ENCODE data around the gene TANGO6.

TANGO6 gene

GRCh38 chr16:69079697-69080096, 236.4 kb downstream of the TANGO6 start:
- no peak for TF ChIP-seq CTCF (IDR thresholded peaks at IDR 0.05; ENCODE audit: low read depth, low read length)
- Histone ChIP-seq H3K27ac (no peak overlapping the region), H3K27me3 (ENCODE audit: insufficient read depth, low read depth, severe bottlenecking) (no peaks in the 10 kb centered on the region), H3K4me3 (ENCODE audit: low read depth, low read length) (no peak overlapping the region), H3K9me3 (ENCODE audit: severe bottlenecking) (no peaks in the 10 kb centered on the region), H3K36me3 (no peaks in the 10 kb centered on the region)
- DNase-seq, result no peak

DNA sequence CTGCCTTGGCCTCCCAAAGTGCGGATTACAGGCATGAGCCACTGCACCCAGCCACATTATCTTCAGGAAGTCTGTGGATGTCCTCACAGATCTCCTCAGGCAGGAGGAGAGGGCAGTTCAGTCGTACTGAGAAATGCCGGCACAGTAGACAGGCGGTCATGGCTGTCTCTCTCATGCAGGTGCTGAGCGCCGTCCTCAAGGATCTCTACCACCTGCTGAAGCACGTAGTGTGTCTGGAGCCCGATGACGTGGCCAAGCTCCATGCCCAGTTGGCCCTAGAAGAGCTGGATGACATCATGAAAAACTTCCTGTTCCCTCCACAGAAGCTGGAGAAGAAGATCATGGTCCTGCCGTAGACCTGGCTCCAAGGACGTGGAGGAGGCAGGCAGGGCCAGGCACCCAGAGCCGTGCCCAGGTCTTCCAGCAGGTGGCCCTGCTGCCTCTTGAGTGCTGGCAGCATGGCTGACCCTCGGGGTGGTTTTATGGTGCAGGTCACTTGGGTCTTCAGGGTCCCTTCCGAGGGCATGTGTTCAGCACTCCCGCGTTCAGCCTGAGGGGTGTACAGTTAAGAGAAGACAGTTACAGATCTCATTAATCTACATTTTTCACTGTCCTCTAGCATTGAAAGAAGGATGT, 240.1 kb downstream of the TANGO6 start:
- DNase-seq, result no peak
- H3K27me3 ChIP-seq (ENCODE audit: insufficient read depth, low read depth, severe bottlenecking), result no peaks in the 10 kb centered on the region

DNA sequence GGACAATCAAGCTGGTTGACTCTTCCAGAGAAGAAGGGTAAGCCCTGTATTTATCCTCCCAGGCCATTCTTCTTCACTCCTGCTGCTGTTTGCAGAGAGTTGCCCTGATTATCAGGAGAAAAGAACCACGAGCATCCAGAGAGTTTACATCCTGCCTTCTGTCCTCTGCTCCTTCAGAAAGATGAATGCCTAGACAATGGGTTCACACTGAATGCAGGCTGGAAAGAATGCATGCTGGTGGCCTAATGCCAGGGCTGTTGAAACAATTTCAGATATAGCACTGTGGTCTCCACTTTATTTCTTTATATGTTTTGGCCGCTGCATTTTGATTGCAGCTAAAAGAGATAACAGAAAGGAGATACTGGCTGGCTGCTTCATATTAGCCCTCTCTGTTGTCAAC, 241.0 kb downstream of the TANGO6 start:
- no peak for TF ChIP-seq CTCF (IDR thresholded peaks at IDR 0.05; ENCODE audit: low read depth, low read length)
- Histone ChIP-seq H3K36me3 (no peaks in the 10 kb centered on the region), H3K27me3 (ENCODE audit: insufficient read depth, low read depth, severe bottlenecking) (no peaks in the 10 kb centered on the region), H3K27ac (no peak overlapping the region), H3K9me3 (ENCODE audit: severe bottlenecking) (no peaks in the 10 kb centered on the region), H3K4me3 (ENCODE audit: low read depth, low read length) (no peak overlapping the region)
- DNase-seq, result no peak

More for the DNA sequence above, 240.1 kb downstream of the TANGO6 start:
- Histone ChIP-seq H3K36me3 (no peaks in the 10 kb centered on the region), H3K27ac (no peak overlapping the region), H3K9me3 (ENCODE audit: severe bottlenecking) (no peaks in the 10 kb centered on the region), H3K4me3 (ENCODE audit: low read depth, low read length) (no peak overlapping the region)
- peak; percentile 60 for TF ChIP-seq CTCF (IDR thresholded peaks at IDR 0.05; ENCODE audit: low read depth, low read length)

DNA sequence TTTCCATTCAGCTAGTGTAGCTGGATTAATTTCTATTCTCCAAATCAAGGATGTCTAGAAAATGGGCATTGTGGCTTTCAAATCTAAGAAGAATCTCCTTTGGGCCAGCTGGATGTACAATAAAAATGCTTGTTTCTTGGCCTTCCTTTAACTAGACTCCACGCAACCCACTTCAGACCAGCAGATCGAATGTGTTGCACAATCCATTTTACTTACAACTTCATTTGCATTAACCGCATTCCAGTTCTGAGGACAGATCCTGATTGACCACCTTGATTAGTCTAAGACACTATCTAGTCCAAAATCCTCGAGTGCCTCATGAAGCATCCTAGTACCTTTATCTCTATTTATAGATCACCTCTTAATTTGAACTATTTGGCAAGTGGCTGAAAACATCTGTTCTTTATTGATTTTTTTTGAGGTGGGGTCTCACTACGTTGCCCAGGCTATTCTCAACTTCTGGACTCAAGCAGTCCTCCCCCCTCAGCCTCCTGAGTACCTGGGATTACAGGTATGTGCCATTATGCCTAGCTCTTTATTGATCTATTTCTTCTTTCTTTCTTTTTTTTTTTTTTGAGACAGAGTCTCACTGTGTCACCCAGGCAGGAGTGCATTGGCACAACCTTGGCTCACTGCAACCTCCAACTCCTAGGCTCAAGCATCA, 241.8 kb downstream of the TANGO6 start:
- Histone ChIP-seq H3K27me3 (ENCODE audit: insufficient read depth, low read depth, severe bottlenecking) (no peaks in the 10 kb centered on the region), H3K36me3 (no peaks in the 10 kb centered on the region), H3K4me3 (ENCODE audit: low read depth, low read length) (no peak overlapping the region), H3K9me3 (ENCODE audit: severe bottlenecking) (no peaks in the 10 kb centered on the region), H3K27ac (no peak overlapping the region)
- DNase-seq, result no peak
- TF ChIP-seq CTCF (IDR thresholded peaks at IDR 0.05; ENCODE audit: low read depth, low read length), result no peak

- no peak for TF ChIP-seq CTCF (IDR thresholded peaks at IDR 0.05; ENCODE audit: low read depth, low read length)
- no peaks in the 10 kb centered on the region for H3K36me3 ChIP-seq
- no peaks in the 10 kb centered on the region for H3K9me3 ChIP-seq (ENCODE audit: severe bottlenecking)
- no peaks in the 10 kb centered on the region for H3K27me3 ChIP-seq (ENCODE audit: insufficient read depth, low read depth, severe bottlenecking)
- no peak for DNase-seq
- H3K27ac ChIP-seq, result no peak overlapping the region
- H3K4me3 ChIP-seq (ENCODE audit: low read depth, low read length), result no peak overlapping the region
These were observed 243.8 kb downstream of the TANGO6 start for GRCh38 chr16:69087161-69087581.

Measured in WERI-Rb-1 (cell line).